ENCODE results near the gene NDUFC1. TPM values are rescaled to one million over a fixed set of nuclear protein-coding genes. Genes with fewer than 3 reads are reported as not detected.
A peak's percentile ranks its signal among the peaks of the same experiment; 100 is the strongest.
"Not testable (repeated sequence)": the region's sequence is repeated elsewhere in the genome, so short reads cannot be mapped to it uniquely, and the experiment has no call there.

Gene NDUFC1
- total RNA-seq, 1 donor from 2014 or later, result 44.8 TPM

DNA sequence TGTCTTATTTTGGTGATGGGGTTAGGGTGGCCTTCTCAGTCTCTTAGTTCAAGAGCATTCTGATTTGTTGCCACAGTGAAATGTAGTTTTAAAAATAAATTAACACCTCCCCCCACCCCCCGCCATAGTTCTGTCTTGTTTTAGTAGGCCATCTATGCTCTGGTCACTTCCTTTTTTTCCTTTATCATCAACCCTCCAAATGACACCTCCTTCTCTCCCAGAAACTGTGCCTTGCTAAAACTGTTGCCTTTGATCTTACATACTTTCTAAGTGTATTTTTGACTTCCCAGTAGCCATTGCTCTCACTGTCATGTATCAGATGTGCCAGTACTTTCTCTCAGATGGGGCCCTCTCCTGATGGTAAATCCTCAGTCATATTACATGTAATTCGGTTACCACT is 14.5 kb upstream of the NDUFC1 start:
- no peak for DNase-seq (ENCODE audit: low spot score)
- peaks cover 6% of the 10 kb centered on the region for H3K4me1 Mint-ChIP-seq (ENCODE audit: unreplicated experiment)
- H3K4me3 Mint-ChIP-seq (ENCODE audit: unreplicated experiment), result no peak overlapping the region
- H3K27me3 Mint-ChIP-seq (ENCODE audit: unreplicated experiment), result peaks cover 4% of the 10 kb centered on the region
- no peak overlapping the region for H3K27ac Mint-ChIP-seq (ENCODE audit: unreplicated experiment)
- H3K36me3 Mint-ChIP-seq (ENCODE audit: low read depth, unreplicated experiment), result no peaks in the 10 kb centered on the region
- TF ChIP-seq CTCF (IDR thresholded peaks at IDR 0.05; ENCODE audit: unreplicated experiment), result no peak
- no peaks in the 10 kb centered on the region for H3K9me3 Mint-ChIP-seq (ENCODE audit: unreplicated experiment)

- Mint-ChIP-seq H3K4me3 (ENCODE audit: unreplicated experiment) (no peak overlapping the region), H3K9me3 (ENCODE audit: unreplicated experiment) (no peaks in the 10 kb centered on the region), H3K27me3 (ENCODE audit: unreplicated experiment) (peaks cover 2% of the 10 kb centered on the region), H3K4me1 (ENCODE audit: unreplicated experiment) (peaks cover 6% of the 10 kb centered on the region), H3K27ac (ENCODE audit: unreplicated experiment) (no peak overlapping the region), H3K36me3 (ENCODE audit: low read depth, unreplicated experiment) (no peaks in the 10 kb centered on the region)
- DNase-seq (ENCODE audit: low spot score), result no peak
- TF ChIP-seq CTCF (IDR thresholded peaks at IDR 0.05; ENCODE audit: unreplicated experiment), result no peak
Measured at GRCh38 chr4:139315221-139315675, 13.0 kb upstream of the NDUFC1 start.

GRCh38 chr4:139314047-139314800 is 11.9 kb upstream of the NDUFC1 start:
- H3K4me1 Mint-ChIP-seq (ENCODE audit: unreplicated experiment), result peaks cover 6% of the 10 kb centered on the region
- TF ChIP-seq CTCF (IDR thresholded peaks at IDR 0.05; ENCODE audit: unreplicated experiment), result no peak
- DNase-seq (ENCODE audit: low spot score), result no peak
- peak overlapping the region; percentile 17 for H3K27ac Mint-ChIP-seq (ENCODE audit: unreplicated experiment)
- peaks cover 2% of the 10 kb centered on the region for H3K27me3 Mint-ChIP-seq (ENCODE audit: unreplicated experiment)
- H3K4me3 Mint-ChIP-seq (ENCODE audit: unreplicated experiment), result no peak overlapping the region
- no peaks in the 10 kb centered on the region for H3K36me3 Mint-ChIP-seq (ENCODE audit: low read depth, unreplicated experiment)
- no peaks in the 10 kb centered on the region for H3K9me3 Mint-ChIP-seq (ENCODE audit: unreplicated experiment)

- H3K4me3 Mint-ChIP-seq (ENCODE audit: unreplicated experiment); DNase-seq (ENCODE audit: low spot score); H3K4me1 Mint-ChIP-seq (ENCODE audit: unreplicated experiment); H3K36me3 Mint-ChIP-seq (ENCODE audit: low read depth, unreplicated experiment); H3K27me3 Mint-ChIP-seq (ENCODE audit: unreplicated experiment); H3K27ac Mint-ChIP-seq (ENCODE audit: unreplicated experiment); H3K9me3 Mint-ChIP-seq (ENCODE audit: unreplicated experiment): not testable (repeated sequence)
Measured at GRCh38 chr4:139313414-139313813, 11.1 kb upstream of the NDUFC1 start.

DNA sequence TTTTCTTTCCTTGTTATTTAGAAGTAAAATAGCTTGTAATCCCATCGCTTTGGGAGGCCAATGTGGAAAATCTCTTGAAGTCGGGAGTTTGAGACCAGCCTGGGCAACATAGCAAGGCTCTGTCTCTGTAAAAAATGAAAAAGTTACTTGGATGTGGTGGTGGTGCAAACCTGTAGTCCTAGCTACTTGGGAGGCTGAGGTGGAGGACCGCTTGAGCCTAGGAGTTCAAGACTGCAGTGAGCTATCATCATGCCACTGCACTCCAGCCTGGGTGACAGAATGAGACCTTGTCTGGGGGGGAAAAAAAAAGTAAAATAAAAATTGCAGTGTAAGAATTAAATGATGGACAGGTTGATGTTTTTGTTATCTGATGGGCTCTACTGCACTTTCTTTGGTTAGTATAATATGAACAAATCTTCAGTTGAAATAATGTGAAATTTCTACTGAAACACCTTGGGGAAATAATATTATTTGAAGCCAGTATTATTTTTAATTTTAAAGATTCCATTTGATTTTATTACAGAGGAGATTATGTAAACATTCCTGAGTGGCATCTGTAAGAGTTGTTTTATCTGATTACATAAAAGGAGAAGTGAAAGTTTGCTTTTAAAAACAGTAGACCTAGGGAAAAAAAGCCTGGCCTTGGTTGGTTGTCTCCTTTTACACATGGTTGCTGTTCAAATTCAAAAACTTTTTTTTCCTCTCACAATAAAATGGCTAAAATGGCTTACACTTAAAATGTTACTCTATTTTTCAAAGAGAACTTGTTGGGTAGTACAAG is 10.5 kb upstream of the NDUFC1 start:
- no peak for DNase-seq (ENCODE audit: low spot score)
- Mint-ChIP-seq H3K4me1 (ENCODE audit: unreplicated experiment) (peaks cover 6% of the 10 kb centered on the region), H3K4me3 (ENCODE audit: unreplicated experiment) (no peak overlapping the region), H3K36me3 (ENCODE audit: low read depth, unreplicated experiment) (no peaks in the 10 kb centered on the region), H3K27me3 (ENCODE audit: unreplicated experiment) (peaks cover 2% of the 10 kb centered on the region), H3K27ac (ENCODE audit: unreplicated experiment) (no peak overlapping the region), H3K9me3 (ENCODE audit: unreplicated experiment) (no peaks in the 10 kb centered on the region)
- TF ChIP-seq CTCF (IDR thresholded peaks at IDR 0.05; ENCODE audit: unreplicated experiment), result no peak

Data from endothelial cell (in vitro differentiated cells).